Stromal cell of bone marrow (primary cell): ENCODE measurements around the gene ZFYVE28.
"Not testable (repeated sequence)": the region's sequence is repeated elsewhere in the genome, so short reads cannot be mapped to it uniquely, and the experiment has no call there.

ENCODE experiments used
- DNase-seq: peaks from one replicate; pipeline ENCODE4 v3.0.0-alpha.2; 2012; ENCODE audit warnings: low read depth

The ZFYVE28 gene

GRCh38 chr4:2286904-2287593, 131.4 kb downstream of the ZFYVE28 start:
- DNase-seq, result no peak

GRCh38 chr4:2285613-2286381, 132.6 kb downstream of the ZFYVE28 start:
- no peak for DNase-seq

DNA sequence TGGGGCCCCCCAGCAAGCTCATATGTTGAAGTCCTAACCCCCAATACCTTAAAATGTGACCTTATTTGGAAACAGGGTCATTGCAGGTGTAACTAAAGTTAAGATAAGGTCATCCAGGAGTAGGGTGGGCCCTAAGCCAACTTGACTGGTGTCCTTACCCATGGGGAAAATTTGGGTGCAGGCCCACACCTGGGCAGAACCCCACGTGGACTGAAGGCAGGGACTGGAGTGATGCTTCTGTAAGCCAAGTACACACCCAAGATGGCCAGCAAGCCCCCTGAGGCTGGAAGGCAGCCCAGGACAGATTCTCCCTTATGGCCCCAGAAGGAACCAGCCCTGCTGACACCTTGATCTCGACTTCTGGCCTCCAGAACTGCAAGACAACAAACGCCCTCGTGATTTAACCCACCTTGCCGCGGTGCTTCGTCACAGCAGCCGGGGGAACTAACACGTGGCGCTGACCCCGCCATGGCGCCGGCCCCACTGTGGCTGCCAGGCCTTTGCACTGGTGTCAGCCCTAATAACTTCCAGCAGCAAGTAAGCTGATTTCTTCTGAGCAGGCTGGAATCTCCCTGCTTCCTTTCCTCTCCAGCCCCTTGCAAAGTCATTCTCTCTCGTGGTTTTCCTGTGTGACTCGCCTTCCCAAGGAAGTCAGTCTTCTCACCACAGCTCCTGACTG, 133.4 kb downstream of the ZFYVE28 start:
- peak; percentile 54 for DNase-seq

DNA sequence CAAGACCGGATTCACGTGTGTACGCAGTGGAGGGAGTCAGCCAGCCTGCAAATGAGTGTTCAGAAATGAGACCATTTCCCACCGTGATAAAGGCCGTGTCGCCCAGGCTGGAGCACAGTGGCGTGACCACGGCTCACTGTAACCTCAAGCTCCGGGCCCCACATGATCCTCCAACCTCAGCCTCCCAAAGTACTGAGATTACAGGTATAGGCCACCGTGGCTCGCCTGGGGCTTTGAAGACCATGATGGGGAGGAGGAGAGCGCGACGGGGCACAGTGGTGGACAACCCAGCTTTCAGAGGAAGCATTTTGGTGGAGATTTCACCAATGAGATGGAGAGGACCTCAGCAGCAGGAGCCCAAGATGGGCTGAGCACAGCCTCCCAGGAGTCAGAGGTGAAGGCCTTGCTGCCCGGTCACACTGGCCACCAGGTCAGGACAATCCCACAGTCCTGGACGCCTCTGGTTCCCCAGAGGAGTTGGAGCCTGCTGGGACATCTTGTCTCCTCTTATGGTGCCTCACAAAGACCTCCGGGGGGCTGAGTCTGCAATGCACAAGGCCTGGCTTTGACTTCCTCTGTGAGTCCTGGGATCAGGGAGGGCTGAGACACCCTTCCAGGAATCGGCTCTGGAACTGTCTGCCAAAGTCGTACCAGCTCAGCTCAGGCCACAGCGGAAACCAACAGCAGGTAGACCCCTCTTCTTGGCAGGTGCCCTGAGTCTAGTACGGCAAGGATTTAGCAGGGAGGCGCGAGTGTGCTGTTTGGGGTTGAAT, 134.1 kb downstream of the ZFYVE28 start:
- no peak for DNase-seq

GRCh38 chr4:2283199-2283711, 135.2 kb downstream of the ZFYVE28 start:
- DNase-seq, result no peak

DNA sequence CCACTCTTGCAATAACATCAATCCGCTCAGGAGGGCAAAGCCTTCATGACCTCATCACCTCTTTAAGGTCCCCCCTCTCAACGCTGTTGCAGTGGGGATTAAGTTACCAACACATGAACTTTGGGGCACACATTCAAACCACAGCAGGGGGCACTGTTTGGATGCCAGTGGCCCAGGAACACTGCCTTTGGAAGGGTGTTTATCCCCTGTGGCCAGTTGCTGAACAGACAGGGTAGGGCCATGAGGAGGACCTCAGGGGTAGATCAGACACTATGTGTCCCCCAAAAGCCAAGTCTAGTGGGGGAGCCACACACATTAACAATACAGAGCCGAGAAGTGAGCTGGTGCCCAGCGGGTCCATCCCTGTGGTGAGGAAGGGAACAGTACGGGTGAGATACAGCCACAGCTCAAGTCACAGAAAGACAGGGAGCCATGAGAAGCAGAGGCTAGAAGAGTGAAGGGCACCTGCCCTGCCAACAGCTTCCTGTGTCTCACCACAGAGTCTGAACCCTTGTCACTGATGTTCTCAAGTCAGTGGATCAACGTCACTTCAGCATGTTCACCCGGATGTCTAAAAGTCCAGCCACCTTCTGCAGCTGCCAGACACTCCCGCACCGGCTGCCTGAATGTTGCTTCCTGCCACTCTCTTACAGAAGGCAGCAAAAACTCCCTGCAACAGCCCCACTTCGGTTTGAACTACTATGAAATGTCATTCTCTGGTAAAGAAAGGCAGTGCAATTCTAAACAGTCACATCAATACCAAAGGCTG, 136.7 kb downstream of the ZFYVE28 start:
- DNase-seq, result no peak

- DNase-seq, result no peak
Measured at GRCh38 chr4:2280531-2281300, 137.7 kb downstream of the ZFYVE28 start.

GRCh38 chr4:2277956-2278355, 140.5 kb downstream of the ZFYVE28 start:
- no peak for DNase-seq

GRCh38 chr4:2276581-2277325, 141.7 kb downstream of the ZFYVE28 start:
- DNase-seq, result no peak

DNA sequence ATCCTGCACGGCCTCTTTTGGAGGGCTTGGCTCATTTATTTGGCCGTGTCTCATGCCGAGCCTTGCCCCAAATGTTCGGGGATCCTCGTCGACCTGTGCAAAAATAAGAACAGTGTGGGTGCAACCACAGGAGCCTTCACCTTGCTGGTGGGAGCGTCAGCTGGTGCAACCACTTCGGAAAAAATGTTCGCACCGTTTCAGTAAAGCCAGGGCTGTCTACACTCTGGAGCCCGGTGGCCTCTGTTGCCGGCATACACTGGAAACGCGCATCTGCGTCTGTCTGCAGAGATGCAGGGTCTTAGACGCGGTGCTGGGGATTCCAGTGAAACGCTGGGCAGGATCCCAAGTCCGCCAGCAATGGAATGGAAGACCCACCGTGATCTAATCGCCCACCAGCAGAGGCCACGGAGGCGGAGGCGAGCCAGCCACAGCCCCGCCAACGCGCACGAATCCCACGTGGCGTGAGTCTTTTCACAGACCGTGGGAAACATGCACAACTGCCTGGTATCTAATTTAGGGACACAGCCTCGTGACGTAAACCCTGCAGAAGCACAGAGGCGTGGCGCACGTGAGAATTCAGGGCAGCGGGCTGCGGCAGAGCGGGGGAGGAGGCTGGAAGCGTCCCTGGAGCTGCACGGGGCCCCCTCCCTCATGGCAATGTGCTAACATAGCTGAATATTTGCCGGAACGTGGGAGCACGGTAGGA, 142.7 kb downstream of the ZFYVE28 start:
- no peak for DNase-seq

- DNase-seq, result not testable (repeated sequence)
Measured at GRCh38 chr4:2275044-2275397, 143.4 kb downstream of the ZFYVE28 start.

- DNase-seq, result no peak
Measured at GRCh38 chr4:2274320-2275043, 144.0 kb downstream of the ZFYVE28 start.

DNA sequence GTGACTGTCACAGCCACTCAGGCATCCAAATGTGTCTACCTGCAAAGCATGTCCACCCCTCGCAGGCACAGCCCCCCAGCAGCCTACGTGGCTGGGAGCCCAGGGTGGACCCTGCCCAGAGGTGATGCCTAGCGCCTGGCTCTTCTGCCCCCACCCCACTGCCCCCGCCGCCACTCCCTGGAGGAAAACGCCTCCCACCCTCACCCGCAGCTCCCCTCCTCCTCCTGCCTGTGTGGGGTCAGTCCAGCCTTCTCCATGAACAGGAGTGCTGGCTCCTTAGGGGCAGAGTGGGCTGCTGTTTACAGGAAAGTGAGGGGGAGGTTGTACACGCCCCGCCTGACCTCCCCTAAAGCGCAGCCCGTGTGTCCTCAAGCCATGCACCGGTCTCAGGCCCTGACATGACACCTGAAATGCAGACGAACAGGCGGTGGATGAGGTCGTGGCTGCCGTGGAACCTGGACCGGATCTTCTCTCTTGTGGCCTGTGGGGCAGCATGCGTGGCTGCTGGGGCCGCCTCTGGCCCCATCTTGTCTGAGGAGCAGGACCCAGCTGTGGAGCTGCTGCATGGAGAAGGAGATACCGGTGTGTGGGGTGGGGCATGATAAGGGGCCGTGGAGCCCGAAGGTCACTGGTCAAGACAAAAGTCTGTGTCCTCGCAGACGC, 144.7 kb downstream of the ZFYVE28 start:
- DNase-seq, result no peak

- DNase-seq, result no peak
Measured at GRCh38 chr4:2273221-2273620, 145.2 kb downstream of the ZFYVE28 start.

- DNase-seq, result no peak
Measured at GRCh38 chr4:2272828-2273120, 145.7 kb downstream of the ZFYVE28 start.

DNA sequence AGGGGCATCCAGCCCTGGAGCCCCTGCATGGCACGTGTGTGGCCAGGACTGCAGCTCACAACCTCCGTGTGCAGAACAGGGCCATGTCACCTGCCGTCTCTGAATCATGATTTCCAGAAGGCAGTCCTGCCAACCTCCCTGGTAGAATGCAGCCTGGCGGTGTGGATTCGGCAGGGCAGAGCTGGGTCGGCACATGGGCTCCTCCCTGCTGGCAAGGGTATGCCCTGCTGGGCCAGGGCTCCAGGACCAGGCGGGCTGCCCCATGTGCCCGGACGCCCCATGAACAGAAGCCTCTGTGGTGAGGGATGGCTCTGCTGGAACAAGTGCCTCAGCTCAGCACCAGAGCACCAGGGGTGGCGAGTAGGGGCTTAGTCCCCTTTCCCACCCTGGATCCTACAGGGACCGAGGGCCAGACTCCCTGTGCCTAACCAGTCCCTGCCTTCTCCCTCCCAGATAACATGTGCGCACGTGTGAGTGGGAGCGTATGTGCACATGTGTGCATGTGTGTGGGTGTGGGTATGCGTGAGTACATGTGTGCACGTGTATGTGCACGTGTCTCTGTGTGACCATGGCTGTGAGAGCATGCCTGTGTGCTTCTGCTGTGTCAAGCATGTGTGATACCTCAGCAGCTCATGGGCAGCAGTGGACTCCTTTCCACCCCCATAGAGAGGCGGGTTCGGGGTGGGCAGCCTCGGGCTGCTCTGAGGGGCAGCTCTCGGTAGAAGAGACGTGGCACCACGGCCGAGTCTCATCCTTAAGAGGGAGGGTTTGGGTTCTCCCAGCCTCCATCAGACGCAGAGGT, 146.2 kb downstream of the ZFYVE28 start:
- DNase-seq, result no peak

DNA sequence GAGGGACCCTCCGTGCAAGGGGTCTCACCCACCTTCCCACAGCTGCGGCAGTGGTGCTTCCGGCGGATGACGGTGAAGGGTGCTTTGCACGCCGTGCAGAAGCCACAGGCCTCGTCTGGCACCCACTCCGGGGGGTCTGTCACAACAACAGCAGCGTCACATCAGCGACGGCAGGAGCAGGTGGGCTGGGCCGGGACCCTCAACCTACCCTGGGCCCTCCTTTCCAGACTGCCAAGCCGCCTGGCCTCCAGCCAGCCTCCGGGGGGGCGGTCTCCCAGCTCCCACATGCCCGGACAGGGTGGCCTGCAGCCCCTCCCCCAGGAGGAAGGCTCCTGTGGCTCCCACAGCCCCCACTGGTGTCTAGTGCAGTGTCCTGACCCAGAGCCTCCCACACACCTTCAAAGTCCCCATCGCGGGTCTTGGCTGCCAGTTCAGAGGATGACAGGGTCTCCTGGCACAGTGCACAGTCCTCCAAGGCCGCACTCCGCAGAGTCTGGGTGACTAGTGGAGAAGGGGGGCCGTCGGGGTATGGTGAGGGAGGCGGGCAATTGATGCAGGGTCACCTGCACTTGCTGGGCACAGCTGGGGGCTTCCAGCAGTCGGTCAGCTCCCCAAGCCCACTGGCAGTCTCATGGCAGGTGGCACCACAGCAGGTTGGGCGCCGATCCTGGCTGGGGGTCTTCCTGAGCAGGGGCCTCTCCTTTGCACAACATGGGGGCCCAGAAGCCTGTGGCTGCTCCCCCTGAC, 147.0 kb downstream of the ZFYVE28 start:
- no peak for DNase-seq
